Measurements from ENCODE around the gene SMIM45.

Gene SMIM45

GRCh38 chr22:41913040-41913719 lies 38.8 kb upstream of the SMIM45 start:
- H3K9me3 ChIP-seq = no peaks in the 10 kb centered on the region
- peaks cover 26% of the 10 kb centered on the region; the same call in 1 of the 2 replicates for H3K27me3 ChIP-seq (ENCODE audit: insufficient read depth)
- ChIA-PET POLR2A (no interaction called here), CTCF (interaction anchor here (0.6 to 1.5 kb wide), 4 partner anchors 13 to 314 kb away, joined by 3 to 5 read pairs (median 4); no protein-coding TSS in a partner anchor)
- no peaks in the 10 kb centered on the region for H3F3A ChIP-seq (replicated peaks; ENCODE audit: insufficient read depth)
- no peaks in the 10 kb centered on the region for H3K79me2 ChIP-seq (ENCODE audit: insufficient read depth)
- H3K4me1 ChIP-seq (ENCODE audit: control insufficient read depth in 1 of 2, insufficient read depth in 2 of 2, low read depth in 1 of 2, low read length in 1 of 2) = peaks cover 0 to 3% of the 10 kb centered on the region in 2 experiments; a peak in 2 of 4 replicates
- no peak overlapping the region for H3K4me3 ChIP-seq (ENCODE audit: low read depth in 2 of 2, low read length in 1 of 2)
- H3K27ac ChIP-seq (ENCODE audit: low read depth in 2 of 2, low read length in 1 of 2) = no peak overlapping the region
- no peaks in the 10 kb centered on the region for H3K36me3 ChIP-seq (replicated peaks in 1 of 2; ENCODE audit: control insufficient read depth in 1 of 2, insufficient read depth in 2 of 2, low read length in 1 of 2)
- H4K20me1 ChIP-seq (ENCODE audit: insufficient read depth) = no peaks in the 10 kb centered on the region
- DNase-seq = no peak
- WGBS (ENCODE audit: low lambda C conversion rate) = 60% methylated on average over 3 of the region's 11 CpGs
- no peak for TF ChIP-seq CHD2 (IDR thresholded peaks at IDR 0.05; ENCODE audit: low read length, partially characterized antibody)
- no peak overlapping the region for H3K4me2 ChIP-seq
- no peak overlapping the region for H2AFZ ChIP-seq (ENCODE audit: low read depth)
- H3K9me2 ChIP-seq = no peaks in the 10 kb centered on the region
- H3K9ac ChIP-seq = no peak overlapping the region

- H3K9me2 ChIP-seq = no peaks in the 10 kb centered on the region
- no peaks in the 10 kb centered on the region for H3K36me3 ChIP-seq (replicated peaks in 1 of 2; ENCODE audit: control insufficient read depth in 1 of 2, insufficient read depth in 2 of 2, low read length in 1 of 2)
- POLR2A ChIA-PET = no interaction called here
These were observed 38.0 kb upstream of the SMIM45 start for GRCh38 chr22:41913842-41914534.

More at GRCh38 chr22:41913842-41914534, 38.0 kb upstream of the SMIM45 start:
- no peak overlapping the region for H2AFZ ChIP-seq (ENCODE audit: low read depth)
- no peak for TF ChIP-seq MEF2A (IDR thresholded peaks at IDR 0.05; ENCODE audit: borderline replicate concordance, low read depth)
- TF ChIP-seq FOSL2 (IDR thresholded peaks at IDR 0.05; ENCODE audit: borderline replicate concordance, low read depth) = no peak
- TF ChIP-seq RFX5 (IDR thresholded peaks at IDR 0.05; ENCODE audit: low read length) = no peak
- TF ChIP-seq RXRA (IDR thresholded peaks at IDR 0.05; ENCODE audit: borderline replicate concordance, low read depth) = no peak
- TF ChIP-seq REST (IDR thresholded peaks at IDR 0.05; ENCODE audit: low read depth, low read length) = no peak
- no peak overlapping the region for H3K4me3 ChIP-seq (ENCODE audit: low read depth in 2 of 2, low read length in 1 of 2)
- H3K27ac ChIP-seq (ENCODE audit: low read depth in 2 of 2, low read length in 1 of 2) = no peak overlapping the region
- H3K9ac ChIP-seq = no peak overlapping the region
- H3K4me1 ChIP-seq (ENCODE audit: control insufficient read depth in 1 of 2, insufficient read depth in 2 of 2, low read depth in 1 of 2, low read length in 1 of 2) = peaks cover 0 to 3% of the 10 kb centered on the region in 2 experiments; a peak in 2 of 4 replicates
- CTCF ChIA-PET = no interaction called here
- H3K27me3 ChIP-seq (ENCODE audit: insufficient read depth) = peaks cover 26% of the 10 kb centered on the region; the same call in 1 of the 2 replicates
- no peak overlapping the region for H3K4me2 ChIP-seq
- no peaks in the 10 kb centered on the region for H3K79me2 ChIP-seq (ENCODE audit: insufficient read depth)
- H3K9me3 ChIP-seq = no peaks in the 10 kb centered on the region
- no CpG with 5 or more reads among the region's 79 CpGs for WGBS (ENCODE audit: low lambda C conversion rate)
- DNase-seq = no peak
- no peaks in the 10 kb centered on the region for H3F3A ChIP-seq (replicated peaks; ENCODE audit: insufficient read depth)
- H4K20me1 ChIP-seq (ENCODE audit: insufficient read depth) = no peaks in the 10 kb centered on the region

Measured in SK-N-SH (cell line).